AG08396 (cell line): ENCODE data around the gene POLR1D.

ENCODE experiments used
- DNase-seq: peaks from one replicate; pipeline ENCODE4 v3.0.0; 2012; ENCODE audit warnings: low spot score, mixed read lengths

The POLR1D gene, protein sequence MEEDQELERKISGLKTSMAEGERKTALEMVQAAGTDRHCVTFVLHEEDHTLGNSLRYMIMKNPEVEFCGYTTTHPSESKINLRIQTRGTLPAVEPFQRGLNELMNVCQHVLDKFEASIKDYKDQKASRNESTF

DNA sequence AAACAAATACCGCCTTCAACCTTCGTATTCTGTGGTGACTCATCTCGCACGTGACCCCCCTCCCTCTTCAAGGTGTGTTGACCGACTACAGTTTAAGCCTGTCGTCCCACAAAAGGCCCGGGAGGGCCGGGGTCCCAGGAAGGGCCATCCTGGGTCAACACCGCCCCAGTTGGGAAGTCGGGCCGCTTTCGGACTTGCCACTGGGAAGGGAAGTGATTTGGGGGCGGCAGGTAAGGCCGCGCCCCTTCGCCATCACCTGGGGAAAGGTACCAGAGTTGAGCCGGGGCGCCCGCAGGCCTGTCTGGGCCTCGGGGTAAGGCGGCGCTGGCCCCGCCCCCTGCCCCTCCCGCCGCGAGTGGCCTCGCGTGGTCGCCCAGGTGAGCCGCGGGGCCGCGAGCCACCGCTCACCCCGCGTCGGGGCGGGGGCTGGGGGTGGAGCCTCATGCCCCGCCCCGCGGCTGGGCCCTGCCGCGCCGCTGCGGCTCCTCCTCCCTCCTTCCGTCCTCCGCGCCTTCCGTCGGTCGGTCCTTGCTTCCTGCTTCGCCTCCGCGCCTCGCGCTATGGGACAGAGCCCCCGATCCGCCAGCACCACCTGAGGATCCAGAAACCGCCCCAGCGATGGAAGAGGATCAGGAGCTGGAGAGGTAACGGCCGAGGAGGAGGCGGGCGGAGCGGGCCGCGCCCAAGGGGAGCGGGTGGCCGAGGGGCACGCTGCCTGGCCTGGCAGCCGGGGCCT, at the start of gene POLR1D:
Gene POLR1D (plus strand): TSS at position 527 of the 736 bp plus-strand sequence. CDS start 92 bp downstream, at position 619.
- DNase-seq, result peak; percentile 89

DNA sequence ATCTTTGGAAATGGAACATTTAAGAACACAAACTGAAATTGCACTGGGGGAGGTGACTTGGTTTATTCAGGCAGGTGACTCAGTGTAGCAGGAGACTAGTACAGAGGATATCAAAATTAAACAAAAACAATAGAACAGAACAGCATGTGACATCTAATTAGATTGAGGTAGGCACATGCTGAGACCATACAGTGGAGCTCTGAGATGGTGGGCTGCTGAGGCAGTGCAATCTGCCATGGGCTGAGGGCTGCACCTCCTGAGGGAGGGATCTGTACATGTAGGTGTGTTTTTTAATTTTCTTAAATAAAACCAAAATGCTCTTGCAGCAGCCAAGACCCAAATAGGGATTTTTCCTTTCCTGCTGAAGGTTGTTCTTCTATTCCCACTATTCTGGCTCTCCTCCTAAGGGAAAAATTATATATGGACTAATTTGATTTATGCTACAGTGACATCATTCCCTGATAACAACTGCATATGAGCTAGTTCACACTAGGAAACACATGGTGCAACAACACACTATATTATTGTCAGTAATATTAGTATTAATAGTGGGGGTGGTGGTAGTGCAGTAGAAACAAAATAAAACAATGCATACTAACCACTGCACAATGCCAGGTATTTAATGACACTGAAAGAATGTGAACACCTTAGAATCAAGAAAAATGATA, 49.3 kb upstream of the POLR1D start:
- no peak for DNase-seq

GRCh38 chr13:27573265-27573664, 48.4 kb upstream of the POLR1D start:
- DNase-seq, result peak; percentile 45

- DNase-seq, result no peak
Measured at GRCh38 chr13:27574661-27575060, 47.0 kb upstream of the POLR1D start.

GRCh38 chr13:27578121-27579030, 43.3 kb upstream of the POLR1D start:
- peak; percentile 15 for DNase-seq

DNA sequence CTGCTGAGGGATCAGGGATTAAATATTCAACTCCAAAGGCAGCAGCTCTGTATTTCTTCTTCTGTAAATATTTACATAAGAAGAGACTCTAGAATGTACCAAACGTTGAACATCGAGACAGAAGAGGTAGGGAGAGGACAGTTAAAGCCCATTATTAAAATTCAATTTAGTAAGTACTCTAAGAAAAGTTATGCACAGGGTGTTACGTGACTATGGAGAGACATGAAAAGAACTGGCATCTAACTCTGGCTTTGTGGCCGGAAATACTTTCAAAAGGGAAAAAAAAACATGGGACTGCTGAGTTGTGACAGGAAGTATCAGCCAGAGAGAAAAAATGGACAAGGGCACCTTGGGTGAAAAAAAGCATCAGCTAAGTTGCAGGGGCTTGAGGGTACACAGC, 38.0 kb upstream of the POLR1D start:
- DNase-seq, result peak; percentile 26

DNA sequence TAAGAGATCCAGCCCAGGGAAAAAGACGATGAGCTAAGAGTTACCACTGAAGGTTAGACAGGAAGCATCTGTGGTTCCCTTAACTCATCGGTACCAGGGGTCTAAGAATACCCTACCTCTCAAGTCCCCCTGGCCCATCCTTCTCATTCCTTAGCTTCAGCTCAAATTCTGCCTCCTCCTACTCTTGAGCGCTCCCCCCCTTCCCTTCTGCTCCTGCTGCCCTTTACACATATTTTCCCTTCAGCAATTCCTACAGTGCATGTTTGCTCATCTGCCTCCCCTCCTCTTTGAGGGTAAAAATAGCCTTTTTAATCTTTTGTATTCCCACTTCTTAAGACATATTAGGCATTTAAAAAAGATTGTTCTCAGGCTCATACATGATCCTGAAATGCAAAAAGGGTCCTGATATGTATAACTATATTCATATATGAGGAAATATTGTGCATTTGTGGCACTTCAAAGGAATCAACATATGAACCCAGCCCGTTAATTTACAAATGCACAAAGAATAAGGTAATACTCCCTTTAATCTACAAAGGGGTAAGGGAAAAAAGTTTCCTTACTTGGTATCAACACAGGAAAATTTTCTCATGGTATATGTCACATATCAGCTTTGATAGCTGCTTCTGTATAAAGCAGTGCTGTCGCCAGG, 34.5 kb upstream of the POLR1D start:
- no peak for DNase-seq

DNA sequence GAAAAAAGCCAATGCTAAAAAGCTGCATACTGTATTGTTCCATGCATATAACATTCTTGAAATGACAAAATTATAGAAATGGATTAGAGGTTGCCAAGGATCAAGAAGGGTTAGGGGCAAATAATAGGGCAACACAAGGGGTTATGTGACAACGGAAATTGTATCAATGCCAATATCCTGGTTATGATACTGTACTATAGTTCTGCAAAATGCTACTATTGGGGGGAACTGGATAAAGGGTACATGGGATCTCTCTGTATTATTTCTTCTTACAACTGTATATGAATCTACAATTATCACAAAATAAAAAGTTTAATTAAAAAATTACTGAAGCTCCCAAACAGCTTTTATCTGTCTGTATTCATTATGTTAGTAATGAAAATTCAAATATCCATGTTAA, 33.3 kb upstream of the POLR1D start:
- no peak for DNase-seq

DNA sequence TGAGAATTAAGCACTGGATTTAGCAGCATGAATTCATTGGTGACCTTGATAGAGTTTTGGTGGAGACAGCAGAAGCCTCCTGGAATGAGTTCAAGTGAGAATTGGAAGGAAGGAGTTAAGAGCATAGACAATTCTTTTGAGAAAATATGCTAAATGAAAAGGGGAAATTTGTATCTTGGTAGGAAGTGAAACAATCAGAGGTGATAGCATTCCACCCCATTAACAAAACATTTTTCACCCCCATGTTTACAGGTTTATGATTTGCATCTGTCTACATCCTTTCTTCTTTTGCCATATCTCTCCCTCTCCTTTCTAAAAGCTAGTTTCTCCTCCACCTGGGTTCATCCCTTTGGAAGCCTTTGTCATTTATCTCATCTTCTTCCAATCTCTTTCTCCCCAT, 28.8 kb upstream of the POLR1D start:
- no peak for DNase-seq

DNA sequence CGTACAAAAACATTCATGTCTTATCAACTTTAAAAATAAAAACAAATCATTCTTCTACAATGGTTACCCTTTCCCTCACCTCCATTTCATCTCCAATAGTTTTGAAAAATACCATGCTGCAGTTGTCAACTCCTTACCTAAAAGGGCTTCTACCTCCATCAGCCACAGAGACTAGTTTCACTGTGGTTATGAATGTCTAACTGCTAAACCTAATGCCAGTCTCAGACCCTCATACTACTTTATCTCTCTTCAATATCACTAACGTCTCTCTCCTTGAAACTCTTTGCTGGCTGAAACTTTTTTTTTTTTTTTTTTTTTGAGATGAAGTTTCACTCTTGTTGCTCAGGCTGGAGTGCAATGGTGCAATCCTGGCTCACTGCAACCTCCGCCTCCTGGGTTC, 28.4 kb upstream of the POLR1D start:
- no peak for DNase-seq

DNA sequence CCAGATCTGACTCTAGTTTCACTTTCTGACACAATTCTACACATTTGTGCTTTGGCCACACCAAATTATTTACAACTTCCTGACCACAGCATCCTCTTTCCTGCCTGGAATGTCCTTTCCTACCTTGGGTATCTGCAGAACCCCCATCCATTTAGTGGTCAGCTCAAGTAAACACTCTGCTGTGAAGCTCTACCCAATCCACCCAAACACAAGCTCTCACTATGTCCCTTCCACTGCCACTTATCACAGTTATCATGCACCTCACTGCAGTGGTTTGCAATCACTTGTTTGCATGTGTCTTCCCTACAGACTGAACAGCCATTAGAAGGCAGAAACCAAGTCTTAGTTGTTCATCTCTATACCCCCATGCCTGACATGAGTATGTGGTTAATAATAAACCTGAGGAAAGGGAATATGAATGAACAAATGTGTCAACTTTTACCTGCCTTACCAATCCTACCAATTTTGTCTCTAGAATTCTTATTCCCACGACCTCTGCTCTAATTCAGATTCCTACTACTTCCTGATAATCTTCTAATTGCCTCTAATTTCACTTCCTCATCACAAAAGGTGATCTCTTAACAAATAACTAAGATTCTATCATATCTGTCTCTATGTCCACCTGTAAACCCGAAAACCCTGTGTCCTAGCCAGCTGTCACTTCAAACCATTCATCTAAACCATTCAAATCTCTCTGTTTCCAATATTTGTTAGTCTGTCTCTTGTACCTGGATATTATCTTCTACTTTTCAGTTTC, 26.5 kb upstream of the POLR1D start:
- DNase-seq, result no peak

- DNase-seq, result no peak
Measured at GRCh38 chr13:27599096-27599495, 22.6 kb upstream of the POLR1D start.

DNA sequence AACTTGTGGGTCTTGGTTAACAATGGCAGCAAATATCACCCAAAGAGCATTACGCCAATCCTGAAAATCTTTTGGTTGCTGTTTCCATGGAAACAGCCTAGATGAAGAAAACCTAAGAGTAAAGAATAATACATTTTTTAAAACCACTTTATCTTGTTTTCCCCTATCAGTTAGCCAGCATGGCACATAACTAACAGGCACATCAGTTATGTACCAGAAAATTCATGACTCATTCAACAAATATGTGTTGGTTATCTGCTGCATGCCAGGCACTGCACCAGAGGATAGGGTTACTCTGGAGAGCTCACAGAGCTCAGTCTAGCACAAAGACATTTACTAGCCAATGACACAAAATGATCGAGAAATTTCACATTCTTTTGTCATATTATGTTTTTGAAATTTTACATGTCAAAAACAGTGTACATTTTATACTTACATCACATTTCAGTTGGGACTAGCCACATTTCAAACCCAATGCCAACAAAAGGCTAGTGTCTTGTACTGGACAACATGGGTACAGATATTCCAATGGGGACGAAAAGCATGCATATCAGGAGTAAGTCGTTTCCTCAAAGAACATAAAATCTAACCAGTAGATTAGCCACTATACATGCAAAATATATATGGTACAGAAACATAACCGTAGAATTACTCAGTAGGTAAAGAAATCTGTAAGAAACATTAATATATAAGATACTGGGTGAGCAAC, 21.7 kb upstream of the POLR1D start:
- peak; percentile 68 for DNase-seq

DNA sequence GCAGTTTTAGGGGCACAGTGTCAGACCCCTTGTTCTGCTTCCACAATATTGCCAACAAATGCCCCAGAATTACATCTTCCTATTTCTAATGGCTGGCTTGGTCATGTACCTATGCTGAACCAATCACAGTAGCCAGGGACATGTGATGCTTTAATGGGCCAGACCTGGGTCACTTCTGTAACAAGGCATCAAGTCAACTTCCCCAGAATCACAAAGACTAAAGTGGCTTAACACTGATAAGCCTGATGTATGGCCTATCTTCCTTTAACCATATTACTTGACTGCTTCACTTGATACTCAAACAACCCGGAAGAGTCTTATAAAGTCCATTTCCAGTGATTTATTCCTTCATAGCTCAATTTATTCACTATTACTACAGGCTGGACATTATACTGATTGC, 21.0 kb upstream of the POLR1D start:
- no peak for DNase-seq

DNA sequence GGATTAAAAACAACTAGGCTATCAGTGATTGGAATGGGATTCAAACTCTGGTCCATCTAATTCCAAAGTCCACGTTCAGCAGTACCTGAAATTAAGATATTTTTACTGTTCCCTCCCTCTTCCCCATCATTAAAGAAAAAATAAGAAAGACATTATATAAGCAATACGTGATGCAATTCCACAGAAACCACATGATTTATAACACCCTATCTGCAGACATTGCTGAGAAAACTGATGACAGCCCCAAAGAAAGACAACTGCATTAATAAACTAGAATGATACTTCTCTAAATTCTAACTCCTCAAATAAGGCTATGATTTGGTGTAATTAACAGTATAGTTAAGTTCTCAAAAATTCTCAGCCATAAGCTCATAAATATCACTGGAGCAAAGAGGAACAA, 20.5 kb upstream of the POLR1D start:
- no peak for DNase-seq

- no peak for DNase-seq
Measured at GRCh38 chr13:27601803-27602202, 19.9 kb upstream of the POLR1D start.

DNA sequence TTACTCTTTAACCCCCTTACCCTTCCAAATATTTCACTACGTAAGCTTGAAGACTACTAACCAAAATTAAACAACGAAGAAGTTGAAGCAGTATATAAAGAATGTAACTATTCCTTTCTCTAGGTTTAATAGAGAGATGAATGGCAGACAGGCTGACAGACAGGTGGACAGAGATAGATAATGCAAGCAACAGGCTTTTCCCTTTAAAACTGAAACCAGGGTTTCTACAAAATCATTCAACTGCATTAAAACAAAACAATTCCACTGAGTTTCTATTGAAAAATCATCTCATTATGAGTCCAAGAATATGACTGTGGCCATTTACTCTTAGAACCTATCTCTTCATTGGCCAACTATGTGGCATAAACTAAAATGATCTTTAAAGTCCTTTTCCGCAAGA, 16.6 kb upstream of the POLR1D start:
- DNase-seq, result no peak

DNA sequence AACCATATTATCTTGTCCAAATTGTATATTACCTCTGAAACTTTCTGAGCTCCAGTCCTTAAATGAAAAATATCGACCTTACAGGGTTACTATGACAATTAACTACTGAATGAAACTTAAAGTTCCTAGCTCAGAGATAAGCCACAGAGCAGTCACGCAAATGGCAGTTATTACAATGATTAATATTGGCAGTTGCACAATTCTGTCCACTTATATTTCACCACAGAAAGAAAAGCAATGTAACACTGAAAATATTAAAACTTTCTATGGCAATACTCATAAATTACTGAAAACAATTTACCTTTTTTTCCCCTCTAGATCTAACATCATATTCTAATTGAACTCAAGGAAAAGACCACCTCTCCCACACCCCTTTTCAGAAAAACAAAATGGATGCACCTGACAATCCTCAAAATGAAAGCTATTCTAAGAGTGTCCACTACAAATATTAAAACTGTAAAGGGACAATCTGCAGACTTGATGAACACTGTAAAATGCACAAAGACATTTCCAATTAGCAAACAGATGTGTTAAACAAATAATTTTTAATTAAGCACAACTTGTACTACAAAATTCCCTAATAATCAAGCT, 16.0 kb upstream of the POLR1D start:
- no peak for DNase-seq

- DNase-seq, result peak; percentile 40
Measured at GRCh38 chr13:27607125-27607524, 14.6 kb upstream of the POLR1D start.

DNA sequence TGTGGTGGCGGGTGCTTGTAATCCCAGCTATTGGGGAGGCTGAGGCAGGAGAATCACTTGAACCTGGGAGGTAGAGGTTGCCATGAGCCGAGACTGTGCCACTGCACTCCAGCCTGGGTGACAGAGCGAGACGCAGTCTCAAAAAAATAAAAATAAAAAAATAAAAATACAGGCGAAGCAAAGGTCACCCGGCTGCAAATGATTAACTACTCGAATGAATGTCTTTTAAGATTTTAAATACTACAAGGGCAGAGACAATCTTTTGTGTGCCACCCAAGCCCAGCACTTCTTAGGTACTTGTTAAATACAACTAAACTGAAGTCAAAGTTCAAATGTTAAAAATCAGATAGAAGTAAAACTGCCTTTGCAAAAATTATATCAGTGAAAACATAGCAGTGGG, 8.1 kb upstream of the POLR1D start:
- DNase-seq, result no peak
